Keratinocyte (primary cell): ENCODE data around the gene KLHDC8B. TPM values are rescaled to one million over a fixed set of nuclear protein-coding genes. Genes with fewer than 3 reads are reported as not detected.

Experiments
- DNase-seq: peaks from one replicate; pipeline ENCODE4 v3.0.0-alpha.2; 2011; ENCODE audit warnings: low read depth, missing footprints, low spot score
- FAIRE-seq: peaks from 2 replicates; lab custom pipeline; 2011; peaks lifted over from hg19 to GRCh38; lab: Jason Lieb, UNC
- H2AFZ ChIP-seq: 2 replicates; pipeline ENCODE4 v1.6.0; 2012; ENCODE audit warnings: low read length, control low read depth, inconsistent platforms; ENCODE audit not compliant: control insufficient read depth
- H3K27ac ChIP-seq: 2 replicates; pipeline ENCODE4 v1.5.1; 2011; ENCODE audit warnings: low read length; ENCODE audit not compliant: control insufficient read depth, insufficient read depth
- H3K27me3 ChIP-seq: 3 replicates; pipeline ENCODE4 v1.6.0; 2011; ENCODE audit warnings: low read length; ENCODE audit not compliant: control insufficient read depth, insufficient read depth; ENCODE audit errors: extremely low read depth
- H3K36me3 ChIP-seq, 2 experiments: 2 replicates in 1 of 2; 3 replicates in 1 of 2; pipeline ENCODE4 v1.5.1; 2011; ENCODE audit warnings: low read length in 2 of 2, mild to moderate bottlenecking in 1 of 2; ENCODE audit not compliant: control insufficient read depth in 2 of 2, insufficient read depth in 2 of 2; ENCODE audit errors: extremely low read depth in 1 of 2
- H3K4me1 ChIP-seq: 3 replicates; pipeline ENCODE4 v1.5.1; 2011; ENCODE audit warnings: low read length; ENCODE audit not compliant: control insufficient read depth, insufficient read depth; ENCODE audit errors: extremely low read depth
- H3K4me2 ChIP-seq: 3 replicates; pipeline ENCODE4 v1.6.0; 2011; ENCODE audit warnings: low read depth, low read length; ENCODE audit not compliant: control insufficient read depth, insufficient read depth; ENCODE audit errors: extremely low read depth
- H3K4me3 ChIP-seq, 3 experiments: fragments of 200-600 bp in 1 of 3; sonication (generic) in 1 of 3; 2 replicates in 2 of 3; 3 replicates in 1 of 3; pipeline ENCODE4 v1.5.1; 2011 to 2016; ENCODE audit warnings: low read length in 3 of 3, mild to moderate bottlenecking in 3 of 3, control low read depth in 2 of 3, inconsistent platforms in 1 of 3, low read depth in 1 of 3, mixed read lengths in 1 of 3, mixed run types in 1 of 3, moderate library complexity in 1 of 3; ENCODE audit not compliant: control insufficient read depth in 2 of 3, insufficient read depth in 2 of 3; ENCODE audit errors: extremely low read depth in 1 of 3
- H3K79me2 ChIP-seq: 2 replicates; pipeline ENCODE4 v1.6.0; 2012; ENCODE audit warnings: low read length; ENCODE audit not compliant: control insufficient read depth, insufficient read depth
- H3K9ac ChIP-seq: 3 replicates; pipeline ENCODE4 v1.6.0; 2011; ENCODE audit warnings: low read length; ENCODE audit not compliant: control insufficient read depth, insufficient read depth; ENCODE audit errors: extremely low read depth
- H3K9me1 ChIP-seq: 3 replicates; pipeline ENCODE4 v1.6.0; 2011; ENCODE audit warnings: low read length; ENCODE audit not compliant: control insufficient read depth, insufficient read depth; ENCODE audit errors: extremely low read depth
- H3K9me3 ChIP-seq: 2 replicates; pipeline ENCODE4 v1.5.1; 2012; ENCODE audit warnings: low read depth, low read length; ENCODE audit not compliant: control insufficient read depth
- H4K20me1 ChIP-seq: 3 replicates; pipeline ENCODE4 v1.6.0; 2011; ENCODE audit warnings: low read length; ENCODE audit not compliant: control insufficient read depth, insufficient read depth; ENCODE audit errors: extremely low read depth
- EZH2 ChIP-seq: IDR thresholded peaks from one replicate; pipeline ENCODE4 v1.6.1; 2012; ENCODE audit warnings: inconsistent platforms, mild to moderate bottlenecking, low read length, moderate library complexity
- dilution Hi-C: fragments of 300-500 bp; cut with MboI; formaldehyde crosslinking; loops from one replicate; pipeline ENCODE4 v1.7.0; 2020; ENCODE audit warnings: low sequenced_read_pairs; ENCODE audit not compliant: extremely low pct_ligation_motif_present
- polyA plus RNA-seq, 5 experiments: library from polyadenylated mRNA; depleted of rRNA in 3 of 5; stranded (reverse) in 3 of 5; stranded (forward) in 1 of 5; unstranded in 1 of 5; fragments of >200 nt; gene quantifications; 1 replicate in 1 of 5; 2 replicates in 3 of 5; 3 replicates in 1 of 5; pipeline versions ENCODE4 v1.2.1 to v1.2.3, GENCODE V29; 2011 to 2012; ENCODE audit warnings: missing spikeins in 2 of 5, low read depth in 1 of 5, low replicate concordance in 1 of 5
- TF ChIP-seq, protein P1 (sequence below), 3 experiments: IDR thresholded peaks in 1 of 3; conservative IDR thresholded peaks in 1 of 3; optimal IDR thresholded peaks in 1 of 3; 2 replicates in 2 of 3; 3 replicates in 1 of 3; pipeline versions ENCODE3 to v1.5.1; 2011; ENCODE audit warnings: low read length in 3 of 3, mild to moderate bottlenecking in 3 of 3, moderate library complexity in 2 of 3, control low read depth in 1 of 3, inconsistent platforms in 1 of 3; ENCODE audit not compliant: insufficient read depth in 2 of 3; ENCODE audit errors: extremely low read depth in 1 of 3

KLHDC8B gene
- polyA plus RNA-seq, 1 donor (not counting 4 experiments of a cell fraction or from before 2014, with no cell fraction given), result 19.5 TPM

DNA sequence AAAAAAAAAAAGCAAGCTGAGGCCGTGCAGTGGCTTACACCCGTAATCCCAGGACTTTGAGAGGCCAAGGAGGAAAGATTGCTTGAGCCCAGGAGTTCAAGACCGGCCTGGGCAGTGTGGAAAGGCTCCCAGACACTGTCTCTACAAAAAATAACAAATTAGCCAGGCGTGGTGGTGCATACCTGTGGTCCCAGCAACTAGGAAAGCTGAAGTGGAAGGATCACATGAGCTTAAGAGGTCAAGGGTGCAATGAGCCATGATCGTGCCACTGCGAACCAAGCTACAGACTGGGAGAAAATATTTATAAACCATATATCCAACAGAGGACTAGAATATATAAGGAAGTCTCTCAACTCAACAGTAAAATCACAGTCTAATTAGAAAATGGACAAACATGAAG lies 10.0 kb downstream of the KLHDC8B start:
- Histone ChIP-seq H3K4me1 (no peaks in the 10 kb centered on the region), H3K9me3 (no peaks in the 10 kb centered on the region), H3K79me2 (no peaks in the 10 kb centered on the region), H3K9ac (no peak overlapping the region), H3K4me2 (no peak overlapping the region), H3K9me1 (no peaks in the 10 kb centered on the region), H4K20me1 (no peaks in the 10 kb centered on the region), H3K27me3 (no peaks in the 10 kb centered on the region), H3K27ac (no peak overlapping the region), H3K36me3 (no peaks in the 10 kb centered on the region), H2AFZ (no peak overlapping the region), H3K4me3 (no peak overlapping the region)
- no peak for DNase-seq
- no peak for FAIRE-seq
- dilution Hi-C loops, result no loop called here
- TF ChIP-seq, protein P1, sequence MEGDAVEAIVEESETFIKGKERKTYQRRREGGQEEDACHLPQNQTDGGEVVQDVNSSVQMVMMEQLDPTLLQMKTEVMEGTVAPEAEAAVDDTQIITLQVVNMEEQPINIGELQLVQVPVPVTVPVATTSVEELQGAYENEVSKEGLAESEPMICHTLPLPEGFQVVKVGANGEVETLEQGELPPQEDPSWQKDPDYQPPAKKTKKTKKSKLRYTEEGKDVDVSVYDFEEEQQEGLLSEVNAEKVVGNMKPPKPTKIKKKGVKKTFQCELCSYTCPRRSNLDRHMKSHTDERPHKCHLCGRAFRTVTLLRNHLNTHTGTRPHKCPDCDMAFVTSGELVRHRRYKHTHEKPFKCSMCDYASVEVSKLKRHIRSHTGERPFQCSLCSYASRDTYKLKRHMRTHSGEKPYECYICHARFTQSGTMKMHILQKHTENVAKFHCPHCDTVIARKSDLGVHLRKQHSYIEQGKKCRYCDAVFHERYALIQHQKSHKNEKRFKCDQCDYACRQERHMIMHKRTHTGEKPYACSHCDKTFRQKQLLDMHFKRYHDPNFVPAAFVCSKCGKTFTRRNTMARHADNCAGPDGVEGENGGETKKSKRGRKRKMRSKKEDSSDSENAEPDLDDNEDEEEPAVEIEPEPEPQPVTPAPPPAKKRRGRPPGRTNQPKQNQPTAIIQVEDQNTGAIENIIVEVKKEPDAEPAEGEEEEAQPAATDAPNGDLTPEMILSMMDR (optimal IDR thresholded peaks at IDR 0.05 in 1 of 3, IDR thresholded peaks at IDR 0.05 in 1 of 3, conservative IDR thresholded peaks at IDR 0.05 in 1 of 3; ENCODE audit: extremely low read depth in 1 of 3, insufficient read depth in 2 of 3, low read length in 3 of 3), result no peak
- no peak for TF ChIP-seq EZH2

DNA sequence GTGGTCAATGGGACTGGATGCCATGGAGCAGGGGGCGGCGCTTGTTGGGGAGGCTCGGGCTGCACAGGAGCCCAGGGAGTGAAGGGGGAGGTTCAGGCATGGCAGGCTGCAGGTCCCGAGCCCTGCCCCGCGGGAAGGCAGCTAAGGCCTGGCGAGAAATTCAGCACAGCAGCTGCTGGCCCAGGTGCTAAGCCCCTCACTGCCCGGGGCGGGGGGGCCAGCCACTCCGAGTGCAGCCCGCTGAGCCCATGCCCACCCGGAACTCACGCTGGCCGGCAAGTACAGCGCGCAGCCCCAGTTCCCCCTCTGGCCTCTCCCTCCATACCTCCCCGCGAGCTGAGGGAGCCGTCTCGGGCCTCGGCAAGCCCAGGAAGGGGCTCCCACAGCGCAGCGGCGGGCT lies 11.3 kb downstream of the KLHDC8B start:
- Histone ChIP-seq H3K9me3 (no peaks in the 10 kb centered on the region), H3K4me1 (no peaks in the 10 kb centered on the region), H3K4me3 (no peak overlapping the region), H3K9me1 (no peaks in the 10 kb centered on the region), H2AFZ (no peak overlapping the region), H4K20me1 (no peaks in the 10 kb centered on the region), H3K4me2 (no peak overlapping the region), H3K9ac (no peak overlapping the region), H3K36me3 (no peaks in the 10 kb centered on the region), H3K27me3 (no peaks in the 10 kb centered on the region), H3K27ac (no peak overlapping the region), H3K79me2 (no peaks in the 10 kb centered on the region)
- dilution Hi-C loops, result no loop called here
- FAIRE-seq (no peak), DNase-seq (no peak)
- TF ChIP-seq EZH2, result no peak
- TF ChIP-seq, protein P1 (optimal IDR thresholded peaks at IDR 0.05 in 1 of 3, IDR thresholded peaks at IDR 0.05 in 1 of 3, conservative IDR thresholded peaks at IDR 0.05 in 1 of 3; ENCODE audit: extremely low read depth in 1 of 3, insufficient read depth in 2 of 3, low read length in 3 of 3), result no peak
